22Rv1 (cell line): ENCODE measurements around the gene CC2D2B.

Source experiments
- ZFX ChIP-seq: fragments of 450-650 bp; IDR thresholded peaks from 2 replicates; pipeline ENCODE4 v1.6.1; 2017; ENCODE audit warnings: antibody characterized with exemption, borderline replicate concordance
- TF ChIP-seq, protein P1 (sequence below): fragments of 450-650 bp; IDR thresholded peaks from 2 replicates; pipeline ENCODE4 v1.5.1; 2017; ENCODE audit warnings: mild to moderate bottlenecking

DNA sequence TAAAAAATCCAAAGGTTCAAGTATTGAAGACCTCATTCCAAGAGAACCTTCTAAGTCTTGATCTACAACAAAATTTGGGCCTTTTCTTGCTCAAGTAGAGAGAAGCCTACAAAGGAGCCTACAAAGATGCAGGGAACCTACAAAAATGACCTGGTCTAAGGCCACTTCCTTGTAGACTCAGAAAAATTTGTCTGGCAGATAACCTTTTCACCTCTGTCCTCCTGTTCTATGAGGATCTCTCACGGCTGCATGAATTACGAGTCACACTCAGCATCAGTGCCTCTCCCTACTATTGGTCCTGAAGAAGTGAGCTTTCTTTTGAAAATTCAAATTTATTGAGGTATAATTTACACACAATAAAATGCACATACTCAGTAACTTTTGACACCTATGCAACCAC is 164.9 kb downstream of the CC2D2B start:
- TF ChIP-seq, protein P1, sequence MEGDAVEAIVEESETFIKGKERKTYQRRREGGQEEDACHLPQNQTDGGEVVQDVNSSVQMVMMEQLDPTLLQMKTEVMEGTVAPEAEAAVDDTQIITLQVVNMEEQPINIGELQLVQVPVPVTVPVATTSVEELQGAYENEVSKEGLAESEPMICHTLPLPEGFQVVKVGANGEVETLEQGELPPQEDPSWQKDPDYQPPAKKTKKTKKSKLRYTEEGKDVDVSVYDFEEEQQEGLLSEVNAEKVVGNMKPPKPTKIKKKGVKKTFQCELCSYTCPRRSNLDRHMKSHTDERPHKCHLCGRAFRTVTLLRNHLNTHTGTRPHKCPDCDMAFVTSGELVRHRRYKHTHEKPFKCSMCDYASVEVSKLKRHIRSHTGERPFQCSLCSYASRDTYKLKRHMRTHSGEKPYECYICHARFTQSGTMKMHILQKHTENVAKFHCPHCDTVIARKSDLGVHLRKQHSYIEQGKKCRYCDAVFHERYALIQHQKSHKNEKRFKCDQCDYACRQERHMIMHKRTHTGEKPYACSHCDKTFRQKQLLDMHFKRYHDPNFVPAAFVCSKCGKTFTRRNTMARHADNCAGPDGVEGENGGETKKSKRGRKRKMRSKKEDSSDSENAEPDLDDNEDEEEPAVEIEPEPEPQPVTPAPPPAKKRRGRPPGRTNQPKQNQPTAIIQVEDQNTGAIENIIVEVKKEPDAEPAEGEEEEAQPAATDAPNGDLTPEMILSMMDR = no peak
- TF ChIP-seq ZFX = no peak
